Esophagus mucosa (tissue), 1 donor: ENCODE measurements around the gene HNF4A. TPM values are rescaled to one million over a fixed set of nuclear protein-coding genes. Genes with fewer than 3 reads are reported as not detected.
"Not testable (repeated sequence)": the region's sequence is repeated elsewhere in the genome, so short reads cannot be mapped to it uniquely, and the experiment has no call there.

Experiments
- ATAC-seq: fragments of 200-7000 bp; cut with Tn5 transposase; one replicate; pipeline ENCODE4 v1.9.1; 2020
- total RNA-seq: library from RNA; stranded (reverse); gene quantifications from one replicate; pipeline ENCODE4 v1.2.4, GENCODE V29; 2023
- donor health status: DM: yes; HTN: yes; CAD: no.

HNF4A gene
- total RNA-seq, 1 donor from 2014 or later = not detected

GRCh38 chr20:44471481-44471882, 116.0 kb downstream of the HNF4A start:
- ATAC-seq = no peak

- not testable (repeated sequence) for ATAC-seq
Measured at GRCh38 chr20:44472283-44472682, 116.8 kb downstream of the HNF4A start.

- no peak for ATAC-seq
Measured at GRCh38 chr20:44475372-44475693, 119.8 kb downstream of the HNF4A start.

GRCh38 chr20:44475694-44476560, 120.4 kb downstream of the HNF4A start, which contains the start of gene TTPAL:
Gene TTPAL (plus strand): TSS chr20:44475874. CDS start chr20:44480000, 4,126 bp downstream.
- ATAC-seq = peak; percentile 98

GRCh38 chr20:44477151-44477550, 121.7 kb downstream of the HNF4A start:
- ATAC-seq = no peak

- ATAC-seq = no peak
Measured at GRCh38 chr20:44478206-44478605, 122.7 kb downstream of the HNF4A start.

- ATAC-seq = no peak
Measured at GRCh38 chr20:44479643-44480042, 124.1 kb downstream of the HNF4A start.

- no peak for ATAC-seq
Measured at GRCh38 chr20:44480097-44480496, 124.6 kb downstream of the HNF4A start.

GRCh38 chr20:44481719-44482416, 126.4 kb downstream of the HNF4A start:
- no peak for ATAC-seq

- ATAC-seq = no peak
Measured at GRCh38 chr20:44483112-44483511, 127.6 kb downstream of the HNF4A start.

Other genes with a start within 250 kb of the HNF4A start
- gene JPH2, start 168.5 kb upstream of the HNF4A start, total RNA-seq = 1.0 TPM
- 20.6 TPM for gene OSER1, start 144.9 kb upstream of the HNF4A start, total RNA-seq
- gene GDAP1L1, start 108.4 kb upstream of the HNF4A start, total RNA-seq = not detected
- gene FITM2, start 44.5 kb upstream of the HNF4A start, total RNA-seq = 3.8 TPM
- not detected for gene R3HDML, start 18.7 kb upstream of the HNF4A start, total RNA-seq
- 19.4 TPM for gene TTPAL, start 120.2 kb downstream of the HNF4A start, total RNA-seq
- gene SERINC3, start 166.4 kb downstream of the HNF4A start, total RNA-seq = 64.9 TPM
- gene PKIG, start 226.9 kb downstream of the HNF4A start, total RNA-seq = 11.3 TPM